Fibroblast of gingiva (primary cell): ENCODE results near the gene ZNF652.

ENCODE experiments used
- DNase-seq: peaks from one replicate; pipeline ENCODE4 v3.0.0-alpha.2; 2011; ENCODE audit warnings: low read depth

ZNF652 gene

DNA sequence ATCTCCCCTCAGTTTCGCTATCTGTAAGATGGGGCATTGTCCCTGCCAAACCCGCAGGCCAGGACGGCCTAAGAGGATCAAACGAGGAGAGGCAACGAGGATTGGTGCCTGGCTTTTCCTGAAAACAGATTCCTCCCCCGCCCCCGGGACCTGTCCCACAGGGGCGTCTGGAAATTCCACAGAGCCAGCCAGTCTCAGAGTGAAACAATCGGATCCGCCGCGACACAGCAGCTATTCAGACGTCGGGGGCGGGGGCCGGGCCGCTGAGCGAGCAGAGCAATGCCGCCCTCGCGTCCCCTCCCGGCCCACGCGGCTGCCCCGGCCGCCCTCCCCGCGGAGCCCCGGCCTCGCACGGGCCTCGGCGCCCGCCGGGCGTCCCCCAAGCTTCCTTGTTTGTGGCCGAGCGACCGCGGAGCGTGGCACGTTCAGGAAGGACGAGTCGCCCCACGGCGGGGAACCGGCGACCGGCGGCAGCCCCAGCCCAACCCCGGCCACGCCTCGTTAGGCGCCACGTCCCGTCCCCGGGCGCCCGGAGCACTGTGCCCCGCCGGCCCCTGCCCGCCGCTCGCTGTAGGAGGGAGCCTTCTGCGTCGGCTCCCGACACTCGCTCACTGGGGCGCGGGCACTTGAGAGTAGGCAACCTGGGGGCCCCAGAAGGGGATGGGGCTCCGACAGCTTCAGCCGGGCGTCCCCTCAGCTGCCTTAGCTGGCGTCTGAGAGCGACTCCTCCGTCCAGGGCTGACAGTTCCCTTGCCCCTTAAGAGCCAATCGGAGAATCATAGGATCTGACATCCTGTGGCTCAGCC, 101.8 kb downstream of the ZNF652 start:
- peak; percentile 80 for DNase-seq

GRCh38 chr17:49259663-49260010, 102.4 kb downstream of the ZNF652 start:
- no peak for DNase-seq

DNA sequence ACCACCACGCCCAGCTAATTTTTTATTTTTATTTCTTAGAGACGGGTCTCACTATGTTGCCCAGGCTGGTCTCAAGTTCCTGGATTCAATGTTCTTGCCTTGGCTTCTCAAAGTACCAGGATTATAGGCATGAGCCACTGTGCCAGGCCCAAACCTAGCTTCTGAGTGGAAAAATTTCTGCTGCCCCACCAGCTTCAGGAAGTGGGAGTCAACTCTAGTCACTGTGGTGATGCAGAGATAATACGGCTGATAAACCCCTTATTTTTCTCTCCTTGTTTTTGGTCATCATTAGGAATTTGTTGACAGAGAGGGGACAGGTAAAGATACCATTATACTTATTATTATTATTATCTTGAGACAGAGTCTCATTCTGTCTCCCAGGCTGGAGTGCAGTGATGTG, 103.7 kb downstream of the ZNF652 start:
- DNase-seq = no peak

DNA sequence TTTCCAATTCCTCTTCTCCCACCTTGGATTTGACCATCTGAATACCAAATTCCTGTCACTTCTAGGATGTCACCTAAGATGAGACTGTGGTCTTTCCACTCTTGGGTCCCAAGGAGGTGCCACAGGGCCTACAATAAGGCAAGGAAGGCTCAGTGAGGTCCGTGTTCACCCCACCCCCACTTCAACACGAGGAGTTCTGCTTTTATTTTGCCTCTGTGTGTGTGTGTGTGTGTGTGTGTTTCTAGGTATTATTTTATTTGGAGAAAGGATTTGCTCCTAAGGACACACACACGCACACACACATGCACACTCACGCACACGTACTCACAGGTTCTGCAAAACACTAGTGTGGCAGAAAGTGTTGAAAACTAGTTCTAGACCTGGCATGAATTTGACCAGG, 106.9 kb downstream of the ZNF652 start:
- no peak for DNase-seq

DNA sequence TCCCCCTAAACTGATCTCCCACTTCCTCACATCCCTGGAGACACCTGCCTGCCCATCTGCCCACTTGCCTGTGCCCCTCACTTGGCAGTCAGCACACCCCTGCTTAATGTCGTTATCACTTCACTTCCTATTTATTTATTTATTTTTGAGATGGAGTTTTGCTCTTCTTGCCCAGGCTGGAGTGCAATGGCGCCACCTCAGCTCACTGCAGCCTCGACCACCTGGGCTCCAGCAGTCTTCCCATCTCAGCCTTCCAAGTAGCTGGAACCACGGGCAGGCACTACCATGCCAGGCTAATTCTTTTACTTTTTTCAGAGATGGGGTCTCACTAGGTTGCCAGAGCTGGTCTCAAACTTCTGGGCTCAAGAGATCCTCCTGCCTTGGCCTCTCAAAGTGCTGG, 108.0 kb downstream of the ZNF652 start:
- DNase-seq = no peak

DNA sequence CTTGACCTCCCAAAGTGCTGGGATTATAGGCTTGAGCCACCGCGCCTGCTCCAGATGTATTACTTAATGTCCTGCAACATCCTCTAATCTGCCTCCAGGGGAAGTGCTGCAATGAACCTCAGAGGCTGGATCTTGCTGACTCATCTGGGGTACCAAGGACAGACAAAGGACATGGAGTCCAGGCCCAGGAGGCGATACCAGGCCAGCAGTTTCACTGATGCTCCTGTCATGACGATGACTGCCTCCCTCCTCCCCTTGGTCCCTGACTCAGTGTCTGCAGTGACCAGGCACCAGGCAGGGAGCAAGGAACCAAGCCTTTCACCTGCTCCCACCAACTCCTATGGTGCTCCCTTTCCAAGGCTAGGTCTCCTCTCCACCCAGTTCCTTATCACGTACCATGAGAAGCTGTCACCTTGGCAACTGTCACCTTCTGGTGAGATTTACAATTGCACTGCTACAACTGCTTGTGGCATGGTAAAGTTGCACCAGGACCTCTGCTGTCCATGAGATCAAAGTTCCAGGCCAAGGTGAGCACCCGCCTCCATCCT, 109.8 kb downstream of the ZNF652 start:
- DNase-seq = peak; percentile 35

- no peak for DNase-seq
Observed at GRCh38 chr17:49249890-49250522, 112.0 kb downstream of the ZNF652 start.

- DNase-seq = peak; percentile 19
Observed at GRCh38 chr17:49249292-49249794, 112.7 kb downstream of the ZNF652 start.

DNA sequence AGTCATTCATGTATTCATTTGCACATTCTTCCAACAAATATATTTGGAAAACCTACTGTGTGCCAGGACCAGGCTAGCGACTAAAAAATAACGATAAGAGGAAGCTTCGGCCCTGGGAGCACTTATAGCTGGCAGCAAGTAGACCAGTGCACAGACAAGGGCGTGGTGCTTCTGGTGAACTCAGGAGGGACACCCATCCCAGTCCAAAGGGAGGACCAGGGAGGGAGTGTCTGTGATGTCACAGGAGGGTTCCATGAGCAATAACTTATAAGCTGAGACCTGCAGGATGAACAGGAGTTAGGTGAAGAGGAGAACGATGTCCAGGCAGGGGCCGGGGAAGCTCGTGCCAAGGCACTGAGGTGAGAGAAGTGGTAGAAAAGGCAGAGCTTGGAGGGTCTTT, 114.1 kb downstream of the ZNF652 start:
- DNase-seq = no peak

GRCh38 chr17:49244839-49245238, 117.2 kb downstream of the ZNF652 start:
- DNase-seq = no peak
